Endothelial cell of umbilical vein (primary cell): ENCODE results near the gene SATB2. TPM values are rescaled to one million over a fixed set of nuclear protein-coding genes. Genes with fewer than 3 reads are reported as not detected.

Experiments used
- BruUV-seq: library from RNA; stranded (reverse); fragments of 400-500 nt; replicated peaks from 2 replicates; lab custom pipeline; 2021; lab: Mats Ljungman, UMichigan
- CTCF ChIA-PET: fragments of 300-600, 350-600 bp; sonication (Branson Sonifier 250); formaldehyde crosslinking; loops from one replicate; lab custom pipeline; 2021; ENCODE audit warnings: antibody characterized with exemption, inconsistent platforms; lab: Charles Lee
- POLR2A ChIA-PET: fragments of 300-600, 350-600 bp; sonication (Branson Sonifier 250); formaldehyde crosslinking; loops from one replicate; lab custom pipeline; 2021; ENCODE audit warnings: antibody characterized with exemption, inconsistent platforms; lab: Charles Lee
- DNase-seq: peaks from one replicate; pipeline ENCODE4 v3.0.0-alpha.2; 2011; ENCODE audit warnings: low read depth, low spot score
- FAIRE-seq: peaks from 2 replicates; lab custom pipeline; 2011; peaks lifted over from hg19 to GRCh38; lab: Jason Lieb, UNC
- H2AFZ ChIP-seq: 2 replicates; pipeline ENCODE4 v1.6.0; 2012; ENCODE audit warnings: low read depth, low read length, control low read depth, inconsistent platforms
- H3K27ac ChIP-seq: 2 replicates; pipeline ENCODE4 v1.5.1; 2011; ENCODE audit warnings: low read depth, mild to moderate bottlenecking, control low read depth, low read length, moderate library complexity; ENCODE audit not compliant: insufficient read depth
- H3K27me3 ChIP-seq, 2 experiments: 2 replicates each; pipeline versions ENCODE4 v1.6.0 to v1.6.1; 2011; ENCODE audit warnings: low read length in 2 of 2, mixed read lengths in 1 of 2; ENCODE audit not compliant: control insufficient read depth in 2 of 2, insufficient read depth in 2 of 2
- H3K36me3 ChIP-seq, 2 experiments: 2 replicates in 1 of 2; 3 replicates in 1 of 2; pipeline ENCODE4 v1.5.1; 2011; ENCODE audit warnings: low read length in 2 of 2, mild to moderate bottlenecking in 1 of 2, moderate library complexity in 1 of 2; ENCODE audit not compliant: control insufficient read depth in 2 of 2, insufficient read depth in 2 of 2; ENCODE audit errors: extremely low read depth in 1 of 2
- H3K4me1 ChIP-seq: 3 replicates; pipeline ENCODE4 v1.5.1; 2011; ENCODE audit warnings: mild to moderate bottlenecking, low read length; ENCODE audit not compliant: control insufficient read depth, insufficient read depth; ENCODE audit errors: extremely low read depth
- H3K4me2 ChIP-seq: 2 replicates; pipeline ENCODE4 v1.6.1; 2011; ENCODE audit warnings: low read length, control low read depth, mixed read lengths; ENCODE audit not compliant: insufficient read depth
- H3K4me3 ChIP-seq, 3 experiments: fragments of 200-600 bp in 1 of 3; sonication (generic), shearing (Covaris generic) in 1 of 3; replicated peaks in 1 of 3; 2 replicates each; pipeline ENCODE4 v1.5.1; 2011 to 2016; ENCODE audit warnings: control low read depth in 3 of 3, low read length in 3 of 3, mild to moderate bottlenecking in 2 of 3, inconsistent platforms in 1 of 3, low read depth in 1 of 3, moderate library complexity in 1 of 3; ENCODE audit not compliant: insufficient read depth in 1 of 3
- H3K79me2 ChIP-seq: 2 replicates; pipeline ENCODE4 v1.6.0; 2012; ENCODE audit warnings: low read length, inconsistent platforms; ENCODE audit not compliant: control insufficient read depth, insufficient read depth
- H3K9ac ChIP-seq: replicated peaks from 2 replicates; pipeline ENCODE3; 2011; ENCODE audit warnings: low read length, control low read depth; ENCODE audit not compliant: insufficient read depth; ENCODE audit errors: extremely low read depth
- H3K9me1 ChIP-seq: replicated peaks from 3 replicates; pipeline ENCODE4 v1.6.0; 2011; ENCODE audit warnings: mild to moderate bottlenecking, low read length; ENCODE audit not compliant: control insufficient read depth, insufficient read depth; ENCODE audit errors: extremely low read depth
- H3K9me3 ChIP-seq: replicated peaks from 2 replicates; pipeline ENCODE4 v1.5.1; 2012; ENCODE audit warnings: low read length, inconsistent platforms; ENCODE audit not compliant: control insufficient read depth, insufficient read depth
- H4K20me1 ChIP-seq: replicated peaks from 2 replicates; pipeline ENCODE3; 2011; ENCODE audit warnings: mild to moderate bottlenecking, low read length; ENCODE audit not compliant: control insufficient read depth, insufficient read depth; ENCODE audit errors: extremely low read depth
- EZH2 ChIP-seq: IDR thresholded peaks from 2 replicates; pipeline ENCODE4 v1.6.1; 2012; ENCODE audit warnings: borderline replicate concordance, low read depth, mild to moderate bottlenecking, moderate library complexity, low read length, inconsistent platforms; ENCODE audit not compliant: severe bottlenecking
- FOS ChIP-seq: IDR thresholded peaks from 2 replicates; pipeline ENCODE4 v1.6.1; 2011; ENCODE audit warnings: mild to moderate bottlenecking, low read length, moderate library complexity, borderline replicate concordance; ENCODE audit not compliant: insufficient read depth
- GATA2 ChIP-seq: IDR thresholded peaks from 2 replicates; pipeline ENCODE4 v1.7.0; 2011; ENCODE audit warnings: low read depth, mild to moderate bottlenecking, moderate library complexity, mixed read lengths, low read length; ENCODE audit not compliant: insufficient read length, insufficient read depth
- JUN ChIP-seq: IDR thresholded peaks from 2 replicates; pipeline ENCODE4 v1.6.1; 2011; ENCODE audit warnings: borderline replicate concordance, low read depth; ENCODE audit not compliant: insufficient read length, insufficient read depth
- MYC ChIP-seq: IDR thresholded peaks from one replicate; pipeline ENCODE4 v1.6.1; 2011; ENCODE audit warnings: mild to moderate bottlenecking, low read depth, low read length
- POLR2A ChIP-seq: IDR thresholded peaks from 2 replicates; pipeline ENCODE4 v1.6.1; 2012; ENCODE audit warnings: low read depth, mild to moderate bottlenecking, control low read depth, low read length
- POLR2AphosphoS5 ChIP-seq: IDR thresholded peaks from 2 replicates; pipeline ENCODE4 v1.6.1; 2012; ENCODE audit warnings: low read depth, mild to moderate bottlenecking, control low read depth, low read length, moderate library complexity; ENCODE audit not compliant: insufficient read depth
- dilution Hi-C: fragments of 300-500 bp; cut with MboI; formaldehyde crosslinking; loops from one replicate; pipeline ENCODE4 v1.15.0; 2019; ENCODE audit warnings: low sequenced_read_pairs; ENCODE audit not compliant: extremely low pct_ligation_motif_present
- intact Hi-C: fragments of 100-400 bp; cut with micrococcal nuclease; formaldehyde crosslinking; loops from one replicate; pipeline ENCODE4 v1.10.0; 2022
- polyA plus RNA-seq, 4 experiments: library from polyadenylated mRNA; depleted of rRNA in 3 of 4; stranded (reverse) in 3 of 4; unstranded in 1 of 4; fragments of >200 nt; gene quantifications; 2 replicates each; pipeline versions ENCODE4 v1.2.1 to v1.2.3, GENCODE V29; 2011 to 2012; ENCODE audit warnings: missing spikeins in 1 of 4
- total RNA-seq: library from RNA; stranded (reverse); gene quantifications from 2 replicates; pipeline ENCODE4 v1.2.3, GENCODE V29; 2021
- TF ChIP-seq, protein P1 (sequence below), 2 donors: IDR thresholded peaks; 1 replicate in 1 of 2; 2 replicates in 1 of 2; pipeline ENCODE4 v1.5.1; 2011; ENCODE audit warnings: low read length in 2 of 2, mild to moderate bottlenecking in 2 of 2, moderate library complexity in 2 of 2, control low read depth in 1 of 2, inconsistent platforms in 1 of 2, low read depth in 1 of 2; ENCODE audit not compliant: insufficient read depth in 1 of 2; ENCODE audit errors: extremely low read depth in 1 of 2
- TF ChIP-seq, protein P2 (sequence below): IDR thresholded peaks from 2 replicates; pipeline ENCODE4 v1.6.1; 2011; ENCODE audit not compliant: insufficient read depth, insufficient read length

The SATB2 gene
- total and polyA plus RNA-seq, 2 donors (not counting 3 experiments of a cell fraction or from before 2014, with no cell fraction given): 0.47 to 1.1 TPM

GRCh38 chr2:199278099-199278498, 179.6 kb downstream of the SATB2 start:
- no peak for TF ChIP-seq POLR2AphosphoS5
- no peak for TF ChIP-seq MYC
- no peak for TF ChIP-seq JUN
- TF ChIP-seq GATA2: no peak
- TF ChIP-seq FOS: no peak
- TF ChIP-seq EZH2: no peak
- TF ChIP-seq, protein P1, sequence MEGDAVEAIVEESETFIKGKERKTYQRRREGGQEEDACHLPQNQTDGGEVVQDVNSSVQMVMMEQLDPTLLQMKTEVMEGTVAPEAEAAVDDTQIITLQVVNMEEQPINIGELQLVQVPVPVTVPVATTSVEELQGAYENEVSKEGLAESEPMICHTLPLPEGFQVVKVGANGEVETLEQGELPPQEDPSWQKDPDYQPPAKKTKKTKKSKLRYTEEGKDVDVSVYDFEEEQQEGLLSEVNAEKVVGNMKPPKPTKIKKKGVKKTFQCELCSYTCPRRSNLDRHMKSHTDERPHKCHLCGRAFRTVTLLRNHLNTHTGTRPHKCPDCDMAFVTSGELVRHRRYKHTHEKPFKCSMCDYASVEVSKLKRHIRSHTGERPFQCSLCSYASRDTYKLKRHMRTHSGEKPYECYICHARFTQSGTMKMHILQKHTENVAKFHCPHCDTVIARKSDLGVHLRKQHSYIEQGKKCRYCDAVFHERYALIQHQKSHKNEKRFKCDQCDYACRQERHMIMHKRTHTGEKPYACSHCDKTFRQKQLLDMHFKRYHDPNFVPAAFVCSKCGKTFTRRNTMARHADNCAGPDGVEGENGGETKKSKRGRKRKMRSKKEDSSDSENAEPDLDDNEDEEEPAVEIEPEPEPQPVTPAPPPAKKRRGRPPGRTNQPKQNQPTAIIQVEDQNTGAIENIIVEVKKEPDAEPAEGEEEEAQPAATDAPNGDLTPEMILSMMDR (IDR thresholded peaks at IDR 0.05; ENCODE audit: extremely low read depth in 1 of 2, insufficient read depth in 1 of 2, low read depth in 1 of 2, low read length in 2 of 2): no peak
- TF ChIP-seq POLR2A: no peak
- TF ChIP-seq, protein P2, sequence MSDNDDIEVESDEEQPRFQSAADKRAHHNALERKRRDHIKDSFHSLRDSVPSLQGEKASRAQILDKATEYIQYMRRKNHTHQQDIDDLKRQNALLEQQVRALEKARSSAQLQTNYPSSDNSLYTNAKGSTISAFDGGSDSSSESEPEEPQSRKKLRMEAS: no peak

More at GRCh38 chr2:199278099-199278498, 179.6 kb downstream of the SATB2 start:
- H2AFZ ChIP-seq: no peak overlapping the region
- POLR2A ChIA-PET: no interaction called here
- H3K9ac ChIP-seq: no peak overlapping the region
- H3K4me2 ChIP-seq: no peak overlapping the region
- no peaks in the 10 kb centered on the region for H3K79me2 ChIP-seq
- H3K36me3 ChIP-seq: no peaks in the 10 kb centered on the region
- H3K27ac ChIP-seq: no peak overlapping the region
- H3K4me1 ChIP-seq: no peaks in the 10 kb centered on the region
- BruUV-seq: no TSS peak
- H4K20me1 ChIP-seq: no peaks in the 10 kb centered on the region
- no peaks in the 10 kb centered on the region for H3K9me1 ChIP-seq
- dilution Hi-C loops: no loop called here
- FAIRE-seq: no peak
- CTCF ChIA-PET: no interaction called here
- DNase-seq: no peak
- H3K9me3 ChIP-seq: no peaks in the 10 kb centered on the region
- no peak overlapping the region for H3K4me3 ChIP-seq
- H3K27me3 ChIP-seq: no peaks in the 10 kb centered on the region
- intact Hi-C loops: no loop called here
